Frontal cortex (tissue), 4 donors: Measurements from ENCODE around the gene FNDC11. TPM values are rescaled to one million over a fixed set of nuclear protein-coding genes. Genes with fewer than 3 reads are reported as not detected.
"Not testable (repeated sequence)": the region's sequence is repeated elsewhere in the genome, so short reads cannot be mapped to it uniquely, and the experiment has no call there.

Experiments used
- DNase-seq, 2 donors: peaks; one replicate each; pipeline ENCODE4 v3.0.0; 2012; ENCODE audit warnings: low spot score in 2 of 2
- FAIRE-seq: peaks from 2 replicates; lab custom pipeline; 2012; peaks lifted over from hg19 to GRCh38; lab: Jason Lieb, UNC
- total RNA-seq: library from RNA; depleted of rRNA; stranded (reverse); fragments of >200 nt; gene quantifications from one replicate; pipeline ENCODE4 v1.2.3, GENCODE V29; 2014
- donor health status: control.
- donor health status: control.
- donor health status: control.

Gene FNDC11
- 6.1 TPM for total RNA-seq

GRCh38 chr20:63553933-63554290 lies at the start of gene FNDC11:
Gene FNDC11 (plus strand): TSS chr20:63554159. CDS start chr20:63555664, 1,505 bp downstream.
- DNase-seq = no peak
- FAIRE-seq = no peak

- DNase-seq (no peak), FAIRE-seq (no peak)
These were observed 49.3 kb upstream of the FNDC11 start for GRCh38 chr20:63504642-63505041.

GRCh38 chr20:63505281-63505680 lies 48.7 kb upstream of the FNDC11 start:
- no peak for FAIRE-seq
- no peak for DNase-seq

- no peak for FAIRE-seq
- DNase-seq = no peak
These were observed 48.2 kb upstream of the FNDC11 start for GRCh38 chr20:63505723-63506122.

DNA sequence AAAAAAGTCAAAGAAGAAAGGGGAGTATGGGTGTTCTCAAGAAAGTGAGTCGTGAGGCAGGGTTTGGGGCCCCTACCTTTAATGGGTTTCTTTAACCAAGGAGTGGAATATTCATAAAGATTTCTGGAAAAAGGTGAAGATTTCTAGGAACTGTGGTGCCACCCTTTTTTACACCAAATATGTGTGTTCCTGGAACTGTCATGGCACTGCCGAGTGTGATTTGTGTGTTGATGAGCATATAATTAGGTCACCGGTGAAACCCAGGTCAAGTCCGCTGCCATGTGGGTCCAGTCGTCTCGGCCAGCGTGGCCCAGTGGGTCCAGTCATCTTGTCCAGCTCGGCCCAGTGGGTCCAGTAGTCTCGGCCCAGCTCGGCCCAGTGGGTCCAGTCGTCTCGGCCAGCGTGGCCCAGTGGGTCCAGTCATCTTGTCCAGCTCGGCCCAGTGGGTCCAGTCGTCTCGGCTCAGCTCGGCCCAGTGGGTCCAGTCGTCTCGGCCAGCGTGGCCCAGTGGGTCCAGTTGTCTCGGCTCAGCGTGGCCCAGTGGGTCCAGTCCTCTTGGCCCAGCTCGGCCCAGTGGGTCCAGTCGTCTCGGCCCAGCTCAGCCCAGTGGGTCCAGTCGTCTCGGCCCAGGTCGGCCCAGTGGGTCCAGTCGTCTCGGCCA lies 46.7 kb upstream of the FNDC11 start:
- FAIRE-seq = no peak
- DNase-seq = no peak

GRCh38 chr20:63508072-63508768 lies 45.7 kb upstream of the FNDC11 start:
- FAIRE-seq = no peak
- DNase-seq = no peak

DNA sequence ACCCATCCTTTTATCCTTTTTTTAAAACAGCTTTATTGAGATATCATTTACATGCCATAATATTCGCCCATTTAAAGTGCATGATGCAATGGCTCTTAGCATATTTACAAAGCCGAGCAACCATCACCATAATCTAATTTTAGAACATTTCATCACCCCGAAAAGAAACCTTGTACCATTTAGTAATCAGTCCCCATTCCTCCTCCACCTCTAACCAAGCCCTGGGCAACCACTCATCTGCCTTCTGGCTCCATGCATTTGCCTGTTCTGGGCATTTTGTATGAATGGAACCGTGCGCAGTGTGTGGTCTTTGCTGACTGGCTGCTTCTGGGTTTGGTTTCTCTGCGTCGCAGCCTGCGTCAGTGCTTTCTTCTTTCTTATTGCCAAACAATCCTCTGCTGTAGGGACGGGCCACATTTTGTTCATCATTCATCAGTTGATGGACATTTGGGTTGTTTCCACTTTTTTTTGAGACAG lies 44.8 kb upstream of the FNDC11 start:
- DNase-seq (no peak), FAIRE-seq (no peak)

GRCh38 chr20:63513207-63513606 lies 40.8 kb upstream of the FNDC11 start:
- DNase-seq (no peak), FAIRE-seq (no peak)

- DNase-seq, FAIRE-seq: not testable (repeated sequence)
These were observed 39.4 kb upstream of the FNDC11 start for GRCh38 chr20:63514520-63514919.

GRCh38 chr20:63517376-63518309 lies 36.3 kb upstream of the FNDC11 start:
- FAIRE-seq (no peak), DNase-seq (no peak)

GRCh38 chr20:63518351-63518861 lies 35.6 kb upstream of the FNDC11 start:
- peak in 1 of 2 donors; percentile 26 for DNase-seq
- FAIRE-seq = no peak

GRCh38 chr20:63518946-63519667 lies 34.9 kb upstream of the FNDC11 start:
- FAIRE-seq (no peak), DNase-seq (no peak)

- FAIRE-seq = no peak
- DNase-seq = peak in 1 of 2 donors; percentile 65
These were observed 34.1 kb upstream of the FNDC11 start for GRCh38 chr20:63519668-63520503.

- DNase-seq = peak; percentile 100
- FAIRE-seq = no peak
These were observed 33.4 kb upstream of the FNDC11 start, which contains the start of gene PPDPF for GRCh38 chr20:63520504-63520933. Gene PPDPF (plus strand): TSS chr20:63520765. CDS start chr20:63521309, 544 bp downstream.

DNA sequence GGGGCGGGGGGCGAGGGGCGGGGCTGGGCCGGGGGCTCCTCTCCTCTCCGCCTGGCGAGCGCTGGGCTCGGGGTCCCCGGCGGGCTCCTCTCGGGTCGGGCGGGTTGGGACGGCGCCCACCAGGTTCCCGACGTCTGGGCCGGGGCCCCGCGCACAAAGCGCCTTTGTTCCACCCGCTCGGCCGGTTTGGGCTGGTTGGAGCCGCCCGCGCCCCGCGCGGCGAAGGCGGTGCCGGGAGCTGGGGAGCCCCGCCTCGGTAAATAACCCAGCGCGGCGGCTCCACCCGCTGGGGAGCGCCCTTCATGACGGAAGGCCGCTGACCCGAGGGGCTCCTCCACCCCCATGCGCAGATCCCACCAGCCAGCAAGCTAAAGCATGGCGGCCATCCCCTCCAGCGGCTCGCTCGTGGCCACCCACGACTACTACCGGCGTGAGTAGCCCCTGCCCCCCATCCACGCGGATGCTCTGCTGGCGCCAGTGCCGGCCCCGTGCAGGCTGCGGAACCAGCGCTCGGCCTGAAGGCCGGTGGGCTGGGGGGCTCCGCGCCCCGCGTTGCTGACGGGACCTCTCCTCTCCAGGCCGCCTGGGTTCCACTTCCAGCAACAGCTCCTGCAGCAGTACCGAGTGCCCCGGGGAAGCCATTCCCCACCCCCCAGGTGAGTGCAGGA lies 32.9 kb upstream of the FNDC11 start:
- DNase-seq (peak; percentile 85 to 95), FAIRE-seq (no peak)

DNA sequence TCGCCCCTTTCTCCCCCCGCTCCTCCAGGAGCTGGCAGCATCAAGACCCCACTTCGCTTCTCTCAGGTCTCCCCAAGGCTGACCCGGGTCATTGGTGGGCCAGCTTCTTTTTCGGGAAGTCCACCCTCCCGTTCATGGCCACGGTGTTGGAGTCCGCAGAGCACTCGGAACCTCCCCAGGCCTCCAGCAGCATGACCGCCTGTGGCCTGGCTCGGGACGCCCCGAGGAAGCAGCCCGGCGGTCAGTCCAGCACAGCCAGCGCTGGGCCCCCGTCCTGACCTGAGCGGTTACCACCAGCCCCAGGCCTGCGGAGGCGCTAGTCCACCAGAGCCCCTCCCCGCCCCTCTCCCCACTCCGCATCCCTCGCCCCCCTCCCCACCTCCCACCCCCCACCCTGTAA lies 32.4 kb upstream of the FNDC11 start:
- DNase-seq (no peak), FAIRE-seq (no peak)

- FAIRE-seq (no peak), DNase-seq (peak in 1 of 2 donors; percentile 34)
These were observed 31.7 kb upstream of the FNDC11 start for GRCh38 chr20:63522091-63522868.
